CD1c-positive myeloid dendritic cell (primary cell): Measurements from ENCODE around the gene FLCN.
"Not testable (repeated sequence)": the region's sequence is repeated elsewhere in the genome, so short reads cannot be mapped to it uniquely, and the experiment has no call there.

Experiments
- DNase-seq: peaks from one replicate; pipeline ENCODE4 v3.0.0-alpha.2; 2016; ENCODE audit errors: extremely low spot score

FLCN gene

DNA sequence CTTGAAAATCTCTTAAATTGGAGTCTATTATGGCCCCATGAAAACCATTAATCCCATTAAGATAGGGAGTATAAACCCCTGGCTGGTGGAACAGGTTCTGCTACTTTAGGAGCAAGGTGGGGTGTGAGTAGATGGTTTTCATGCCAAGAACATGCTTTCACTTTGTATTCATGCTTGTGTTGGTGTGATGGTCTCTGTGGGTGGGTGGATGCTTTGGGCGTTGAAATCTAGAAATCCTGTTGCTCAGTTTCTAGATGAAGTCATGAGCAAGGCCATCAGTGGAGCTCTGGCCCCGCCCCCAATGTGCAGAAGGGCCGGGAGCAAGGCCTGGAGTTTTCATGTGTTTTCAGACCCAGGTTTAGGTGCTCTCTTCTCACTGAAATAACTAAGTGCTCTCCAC, 50.9 kb downstream of the FLCN start:
- no peak for DNase-seq

DNA sequence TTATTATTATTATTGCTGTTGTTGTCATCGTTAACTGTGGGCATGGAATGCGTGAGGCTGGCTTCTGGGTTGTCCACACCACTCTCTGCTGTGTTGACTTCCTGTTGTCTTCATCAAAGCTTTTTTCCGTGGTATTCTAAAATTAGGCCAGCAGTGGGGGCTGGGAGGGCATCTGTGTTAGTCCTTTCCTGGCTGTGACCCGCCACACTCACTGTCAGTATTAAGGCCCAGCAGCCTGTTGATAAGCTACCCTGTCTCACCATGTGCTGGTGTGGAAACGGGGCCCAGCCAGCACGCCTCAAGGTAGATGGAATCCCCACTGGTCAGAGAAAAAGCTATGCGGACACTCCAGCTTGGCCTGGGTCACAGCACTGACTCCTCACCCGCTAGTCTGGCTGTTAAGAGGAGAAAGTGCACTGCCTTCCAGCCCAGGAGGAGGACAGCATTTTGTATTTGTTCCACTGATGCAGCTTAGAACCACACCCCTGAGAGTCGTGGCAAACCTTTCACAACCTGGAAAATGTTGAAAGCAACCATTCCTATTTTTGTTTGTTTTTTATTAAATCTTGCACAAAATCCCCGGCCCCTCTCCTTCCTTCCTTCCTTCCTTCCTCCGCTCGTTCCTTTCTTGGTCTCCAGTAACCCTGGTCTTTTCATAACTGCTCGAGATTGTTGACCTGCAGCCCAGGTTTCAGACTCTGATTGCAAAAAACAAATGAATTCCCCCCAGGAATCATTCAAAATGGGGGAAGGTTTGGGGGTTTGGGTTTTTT, 51.8 kb downstream of the FLCN start:
- DNase-seq, result not testable (repeated sequence)

DNA sequence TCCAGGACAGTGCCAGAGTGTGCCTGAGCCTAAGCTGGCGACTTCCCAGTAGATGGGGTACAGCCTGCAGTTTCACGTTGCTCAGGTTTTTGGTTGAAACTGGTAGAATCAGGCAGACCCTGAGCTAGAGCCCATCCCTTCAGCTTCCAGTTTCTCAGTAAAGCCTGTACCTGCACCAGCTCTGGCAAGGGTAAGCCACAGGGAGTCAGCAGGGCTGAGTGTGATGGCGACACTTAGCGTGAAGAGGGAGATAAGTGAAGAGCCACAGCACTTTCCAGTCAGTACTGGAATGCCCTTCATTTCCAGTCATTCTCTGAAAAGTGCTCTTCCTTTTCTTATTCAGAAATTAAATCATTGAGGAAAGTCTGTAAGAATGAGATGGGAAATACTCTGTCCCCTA, 53.2 kb downstream of the FLCN start:
- DNase-seq, result no peak

DNA sequence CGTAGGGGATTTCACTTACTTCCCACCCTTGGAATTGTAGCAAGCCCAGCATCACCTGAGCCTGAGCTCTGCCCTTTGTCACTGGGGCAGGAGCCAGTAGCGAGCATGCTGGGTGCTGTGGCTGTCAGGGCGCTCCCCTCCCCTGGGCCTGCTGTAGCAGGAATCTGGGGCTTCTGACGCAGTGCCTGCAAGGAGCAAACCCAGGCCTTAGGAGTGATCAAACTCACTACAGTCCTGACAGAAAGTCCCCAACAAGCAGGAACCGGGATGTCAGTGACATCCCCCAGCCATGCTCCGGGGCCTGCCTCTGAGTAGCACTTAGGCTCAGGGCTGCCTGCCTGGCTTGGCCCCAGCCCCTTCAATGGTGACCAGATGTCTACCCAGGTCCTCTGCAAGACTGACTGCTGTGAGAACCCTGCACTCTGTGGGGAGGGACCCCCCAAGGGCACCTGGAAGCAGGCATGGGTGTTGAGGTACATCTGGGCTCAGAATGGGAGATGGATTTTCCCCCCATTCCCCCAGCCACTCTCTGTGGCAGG, 54.3 kb downstream of the FLCN start:
- no peak for DNase-seq

DNA sequence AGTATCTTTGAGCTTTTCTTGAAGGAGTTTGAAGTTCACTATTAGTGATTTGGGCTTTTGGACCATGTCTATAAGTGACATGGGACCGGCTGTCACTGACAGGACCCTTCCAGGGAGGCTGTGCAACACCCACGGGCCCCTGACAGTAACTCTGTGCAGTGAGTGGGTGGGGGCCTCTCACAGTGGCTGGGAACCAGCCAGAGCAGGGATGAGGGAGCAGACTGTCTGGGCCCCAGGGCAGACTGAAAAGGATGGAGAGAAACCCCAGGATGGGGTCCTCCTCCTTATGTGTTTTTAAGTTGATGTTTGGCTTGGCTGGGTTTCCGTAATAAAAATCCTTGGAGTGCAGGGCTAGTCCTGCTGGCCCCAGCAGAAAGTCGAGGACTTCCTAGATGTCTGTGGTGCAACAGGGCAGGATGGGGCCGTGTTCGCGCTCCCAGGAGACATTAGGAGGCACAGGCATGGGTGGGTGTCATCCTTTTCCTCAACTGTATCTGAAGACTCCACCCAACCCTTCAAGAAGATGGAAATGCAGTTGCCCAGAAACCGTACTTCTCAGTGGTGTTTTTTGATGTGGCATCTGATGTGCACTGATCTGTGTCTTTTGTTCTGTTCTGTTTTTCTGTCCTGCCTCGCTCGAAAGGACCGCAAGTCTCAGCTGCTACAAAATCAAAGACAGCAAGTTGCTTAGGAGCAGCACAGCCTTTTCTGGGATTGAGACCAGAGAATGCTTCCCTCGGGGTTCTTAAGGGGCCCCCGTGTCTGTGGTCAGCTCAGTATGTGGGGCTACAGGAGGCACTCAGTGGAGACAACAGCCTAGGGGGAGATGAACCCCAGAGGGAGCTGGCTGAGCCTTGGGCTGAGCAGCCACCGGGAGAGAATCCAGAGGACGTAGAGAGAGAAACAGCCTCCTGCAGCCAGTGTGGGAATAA, 55.0 kb downstream of the FLCN start:
- no peak for DNase-seq

DNA sequence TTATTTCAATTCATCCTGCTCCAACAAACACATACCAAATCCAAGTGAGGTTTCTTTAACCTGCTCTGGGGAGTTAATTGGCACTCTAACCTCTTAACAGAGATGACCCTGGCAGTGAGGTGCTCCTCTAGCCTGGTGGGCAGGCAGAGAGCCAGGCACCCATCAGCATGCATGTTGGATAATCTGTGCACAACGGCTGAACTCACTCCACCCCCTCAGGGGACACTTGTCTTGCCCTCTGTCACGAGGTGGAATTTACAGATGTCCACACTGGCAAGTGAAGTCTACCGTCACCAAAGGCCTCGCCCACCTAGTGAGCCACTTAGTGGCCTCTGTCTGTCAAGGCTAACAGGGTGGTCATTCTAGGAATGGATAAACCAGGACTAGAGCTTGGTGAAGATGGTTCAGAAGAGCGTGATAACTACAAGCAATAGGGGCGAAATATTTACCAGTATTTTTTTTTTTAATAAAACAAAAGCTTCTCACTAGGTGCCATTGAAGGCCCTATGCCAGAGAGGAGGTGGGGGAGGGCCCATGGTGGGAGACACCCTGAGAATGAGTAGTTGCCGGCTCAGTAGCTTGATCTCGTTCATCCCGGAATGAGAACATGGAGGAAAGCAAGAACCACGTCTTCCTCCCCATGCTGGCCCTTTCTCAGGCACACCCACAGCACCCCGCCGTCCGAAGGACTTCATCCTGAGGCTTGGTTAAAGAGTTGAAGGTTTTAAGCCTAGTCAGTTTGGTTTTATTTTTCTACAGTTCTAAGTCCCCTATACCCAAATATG, 56.0 kb downstream of the FLCN start:
- DNase-seq, result no peak

DNA sequence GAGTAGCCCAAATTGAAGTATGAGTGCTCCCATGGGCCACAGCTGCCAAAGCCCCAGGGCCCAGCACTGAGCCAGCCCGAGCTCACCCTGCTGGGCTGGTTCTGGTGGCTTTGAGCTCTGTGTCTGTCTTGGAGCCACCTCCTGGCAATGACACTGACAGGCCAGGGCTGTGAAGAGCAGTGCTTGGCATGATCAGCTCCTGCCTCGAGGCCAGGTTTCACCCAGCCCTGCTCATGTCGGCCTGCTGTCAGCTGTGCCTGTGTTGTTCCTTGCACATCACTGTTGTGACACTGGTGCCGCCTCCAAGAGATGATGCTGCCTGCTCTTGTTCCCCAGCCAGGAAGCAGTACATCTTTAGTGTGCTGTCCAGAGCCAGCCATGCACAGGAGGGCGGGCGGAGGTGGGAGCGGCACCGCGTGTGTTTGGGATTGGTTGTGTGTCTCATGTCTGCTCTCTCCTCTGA, 56.8 kb downstream of the FLCN start:
- no peak for DNase-seq

DNA sequence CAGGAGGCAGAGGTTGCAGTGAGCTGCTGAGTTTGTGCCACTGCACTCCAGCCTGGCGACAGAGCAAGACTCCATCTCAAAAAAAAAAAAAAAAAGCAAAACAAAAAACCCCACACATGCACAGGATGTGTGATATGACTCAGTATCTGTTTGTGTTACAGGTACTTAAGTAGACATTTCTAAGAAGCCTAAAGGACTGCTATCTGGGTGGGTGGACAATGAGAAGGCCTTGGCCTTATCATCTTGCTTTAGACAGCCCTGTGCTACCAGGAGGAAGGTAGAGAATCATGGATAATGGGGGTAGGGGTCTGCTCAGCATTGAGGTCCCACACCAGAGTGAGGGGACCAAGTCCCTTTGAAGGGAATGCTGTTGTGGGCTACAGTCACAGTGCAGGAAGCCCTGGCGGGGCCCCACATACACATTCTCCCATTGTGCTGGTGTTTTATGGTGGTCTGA, 57.6 kb downstream of the FLCN start:
- no peak for DNase-seq

DNA sequence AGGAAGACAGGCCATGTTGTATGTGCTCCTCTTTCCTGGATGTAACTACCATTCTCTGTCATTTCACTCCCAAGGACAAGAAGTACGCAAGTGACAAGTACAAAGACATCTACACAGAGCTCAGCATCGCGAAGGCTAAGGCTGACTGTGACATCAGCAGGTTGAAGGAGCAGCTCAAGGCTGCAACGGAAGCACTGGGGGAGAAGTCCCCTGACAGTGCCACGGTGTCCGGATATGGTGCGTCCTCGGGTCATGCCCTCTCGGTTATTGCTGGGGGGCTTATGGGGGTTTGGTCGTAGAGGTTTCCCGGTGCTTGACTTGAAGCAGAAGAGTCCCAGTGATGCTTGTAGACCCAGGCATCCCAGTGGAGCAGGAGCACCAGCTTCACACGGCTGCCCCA, 59.8 kb downstream of the FLCN start:
- no peak for DNase-seq

DNA sequence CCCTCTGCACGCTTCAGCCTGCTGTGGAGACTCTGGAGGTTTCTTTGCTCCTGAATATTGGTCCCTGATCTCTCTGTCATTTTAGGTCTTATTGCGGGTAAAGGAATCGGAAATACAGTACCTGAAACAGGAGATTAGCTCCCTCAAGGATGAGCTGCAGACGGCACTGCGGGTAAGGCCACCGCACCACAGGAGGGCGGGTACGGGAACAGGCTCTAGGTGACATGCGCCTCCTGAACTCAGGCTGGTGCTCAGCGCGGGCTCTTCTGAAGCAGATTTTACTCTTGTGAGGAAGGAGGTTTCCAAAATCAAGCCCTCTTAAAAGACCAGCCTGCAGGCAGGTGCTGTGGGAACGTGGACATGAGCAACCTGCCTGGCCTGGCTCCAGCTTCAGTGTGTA, 60.6 kb downstream of the FLCN start:
- no peak for DNase-seq

DNA sequence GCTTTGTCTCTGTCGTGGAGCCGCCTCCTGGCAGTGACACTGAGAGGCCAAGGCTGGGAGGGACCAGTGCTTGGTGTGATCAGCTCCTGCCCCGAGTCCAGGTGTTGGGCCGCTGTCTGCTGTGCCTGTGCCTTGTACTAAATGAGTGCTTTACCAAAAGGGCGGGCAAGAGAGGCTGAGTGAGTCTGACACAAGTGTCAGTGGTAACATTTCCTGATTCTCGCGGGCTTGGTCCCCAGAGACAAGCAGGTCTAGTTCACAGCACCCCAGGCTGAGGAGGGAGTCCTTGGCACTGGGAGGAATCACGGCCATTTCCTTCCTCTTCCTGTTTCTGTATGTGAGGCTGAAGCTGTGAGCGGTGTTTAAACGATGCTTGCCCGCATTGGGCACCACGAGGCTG, 61.1 kb downstream of the FLCN start:
- peak; percentile 7 for DNase-seq

DNA sequence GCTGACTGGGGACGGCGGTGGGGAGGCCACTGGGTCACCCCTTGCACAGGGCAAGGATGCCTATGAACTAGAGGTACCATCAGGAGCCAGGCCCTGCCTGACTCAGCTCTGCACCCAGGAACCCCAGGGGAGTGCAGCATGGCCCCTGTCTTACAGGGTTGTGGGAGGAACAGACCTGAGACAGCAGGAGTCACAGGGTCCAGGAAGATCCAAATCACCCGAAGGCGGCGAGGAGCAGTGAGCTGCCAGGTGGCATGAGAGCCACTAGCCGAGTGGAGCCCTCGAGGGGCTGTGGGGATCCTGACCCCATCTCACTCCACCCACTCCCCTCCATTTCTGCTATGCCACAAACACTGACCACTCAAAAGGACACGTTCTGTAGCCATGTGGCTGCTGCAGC, 61.6 kb downstream of the FLCN start:
- DNase-seq, result no peak

DNA sequence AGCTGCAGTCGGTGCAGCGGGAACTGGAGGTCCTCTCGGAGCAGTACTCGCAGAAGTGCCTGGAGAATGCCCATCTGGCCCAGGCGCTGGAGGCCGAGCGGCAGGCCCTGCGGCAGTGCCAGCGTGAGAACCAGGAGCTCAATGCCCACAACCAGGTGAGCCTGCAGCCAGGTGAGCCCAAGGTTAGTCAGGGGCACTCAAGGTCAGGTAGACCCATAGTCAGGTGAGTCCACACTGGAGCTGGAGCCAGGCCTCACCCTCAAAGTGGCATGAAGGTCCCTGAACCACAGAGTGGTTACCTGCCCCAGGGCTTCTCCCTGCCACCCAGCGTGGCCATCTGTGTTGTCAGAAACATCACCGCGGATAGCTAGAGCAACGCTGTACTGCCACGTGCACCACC, 63.0 kb downstream of the FLCN start:
- DNase-seq, result no peak

DNA sequence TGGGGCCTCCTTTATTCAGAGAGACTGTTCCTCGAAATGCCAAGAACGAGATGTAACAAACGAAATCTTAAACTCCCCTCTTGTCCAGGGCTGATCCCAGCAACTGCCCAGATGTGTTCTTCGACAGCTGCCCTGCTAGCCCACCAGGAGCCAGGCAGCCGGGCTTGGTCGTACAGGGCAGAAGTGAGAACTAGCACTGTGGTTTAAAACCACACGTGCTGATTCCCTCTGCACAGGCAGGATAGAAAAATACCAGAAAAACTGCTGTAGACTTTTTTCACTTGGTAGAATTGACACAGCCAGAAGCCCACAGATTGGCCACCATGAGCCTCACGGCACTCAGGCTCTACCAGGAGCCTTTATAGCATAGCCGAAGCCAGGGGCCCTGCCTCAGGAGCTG, 64.0 kb downstream of the FLCN start:
- DNase-seq, result no peak

DNA sequence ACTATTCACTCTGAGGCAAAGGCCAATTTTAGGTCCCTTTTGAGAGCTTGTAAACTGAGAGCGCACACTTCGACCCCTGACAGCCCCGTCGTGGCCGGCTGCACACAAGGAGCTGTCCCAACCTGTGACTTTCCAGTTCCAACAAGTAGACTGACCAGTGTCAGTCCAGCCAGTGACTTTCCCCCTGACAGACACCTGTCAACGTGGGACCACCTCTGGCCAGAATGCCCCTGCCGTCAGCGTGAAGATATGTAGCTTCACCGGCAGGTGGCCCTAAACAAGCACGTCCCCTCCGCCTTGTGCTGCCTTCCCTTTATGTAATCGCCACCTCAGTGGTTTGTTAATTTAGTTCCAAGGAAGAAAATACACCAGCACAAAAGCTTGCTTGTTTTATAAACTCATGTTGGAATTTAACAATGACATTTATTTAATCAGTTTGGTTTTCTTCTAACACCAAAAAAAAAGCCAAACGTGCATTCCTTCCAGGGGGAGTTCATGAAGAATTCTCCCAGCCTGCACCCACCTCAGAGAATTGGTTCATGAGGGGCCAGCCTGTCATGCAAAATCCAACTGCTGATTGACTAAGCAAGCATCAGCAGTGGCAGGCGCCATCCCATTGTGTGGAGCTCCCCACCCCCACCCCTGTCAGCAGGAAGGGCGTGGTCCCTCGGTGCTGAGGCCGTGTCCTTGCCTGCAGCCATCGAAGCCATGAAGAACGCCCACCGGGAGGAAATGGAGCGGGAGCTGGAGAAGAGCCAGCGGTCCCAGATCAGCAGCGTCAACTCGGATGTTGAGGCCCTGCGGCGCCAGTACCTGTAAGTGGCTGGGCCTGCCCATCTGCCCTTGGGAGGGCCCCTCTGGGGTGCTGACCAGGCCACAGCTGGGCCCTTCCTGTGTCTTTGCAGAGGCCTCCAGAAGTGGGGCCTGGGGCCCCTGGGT, 64.7 kb downstream of the FLCN start:
- no peak for DNase-seq

DNA sequence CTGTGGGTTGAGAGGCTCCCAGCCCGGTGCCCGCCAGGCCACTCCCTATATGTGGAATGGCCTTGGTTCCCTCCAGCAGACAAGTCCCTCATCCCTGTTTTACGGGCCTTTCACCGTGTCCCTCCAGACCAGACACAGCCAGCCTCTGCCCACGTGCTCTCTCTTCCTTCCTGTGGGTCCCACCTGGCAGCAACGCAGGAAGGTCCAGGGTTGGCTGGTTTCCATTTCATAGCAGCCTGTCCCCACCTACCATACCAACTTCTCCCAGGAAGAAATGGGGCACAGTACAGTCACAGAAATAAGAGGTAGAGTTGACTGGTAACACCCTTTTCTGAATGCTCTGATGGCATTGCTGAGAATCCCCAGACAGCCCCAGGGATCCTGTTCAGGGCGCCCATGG, 65.8 kb downstream of the FLCN start:
- no peak for DNase-seq

DNA sequence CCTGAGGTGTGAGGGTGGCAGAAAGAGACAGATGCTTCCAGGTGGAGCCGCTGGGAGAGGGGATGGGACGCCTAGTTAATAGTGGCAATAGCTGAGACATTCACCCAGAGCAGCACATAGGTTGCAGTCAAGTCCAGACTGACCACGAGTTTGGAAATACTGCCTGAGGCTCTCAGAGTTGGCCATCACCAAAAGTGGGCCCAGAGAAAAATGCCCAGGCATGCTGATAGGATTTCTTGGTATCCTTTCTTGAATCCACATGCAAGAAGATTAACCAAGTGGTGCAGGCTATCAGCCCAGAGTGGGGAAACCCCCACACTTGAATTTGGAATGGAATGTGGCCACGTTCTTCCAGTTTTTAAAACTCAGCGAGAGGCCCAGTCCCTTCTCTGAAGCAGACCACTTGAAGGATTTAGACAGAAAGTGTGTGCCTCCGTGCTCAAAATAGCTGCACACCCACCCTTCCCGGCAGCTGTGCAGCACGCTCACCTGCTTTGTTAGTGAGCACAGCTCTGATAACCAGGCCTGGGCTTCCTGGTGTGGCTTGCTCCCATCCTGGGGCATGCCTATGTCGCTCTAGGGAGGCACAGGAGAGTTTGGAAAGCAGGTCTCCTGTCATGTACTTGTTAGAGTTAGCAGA, 66.5 kb downstream of the FLCN start:
- no peak for DNase-seq

DNA sequence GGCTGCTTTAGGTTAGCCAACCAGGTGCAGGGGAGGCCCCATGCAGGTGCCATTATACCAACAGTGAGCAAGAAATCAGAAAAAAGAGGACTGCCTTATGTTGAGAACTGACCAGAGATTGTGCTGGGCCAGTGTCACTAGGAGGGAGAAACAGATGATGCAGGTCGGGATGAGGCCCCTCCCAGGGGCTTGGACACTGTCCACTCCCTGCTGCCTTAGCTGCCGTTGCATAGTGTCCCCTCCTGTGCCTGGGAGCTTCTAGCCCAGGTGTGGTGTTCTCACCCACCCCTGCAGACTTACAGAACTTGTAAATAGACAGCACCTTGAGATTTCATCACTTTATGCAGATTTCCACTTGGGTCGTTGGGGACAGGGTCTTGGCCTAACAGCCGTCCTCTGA, 67.6 kb downstream of the FLCN start:
- no peak for DNase-seq

DNA sequence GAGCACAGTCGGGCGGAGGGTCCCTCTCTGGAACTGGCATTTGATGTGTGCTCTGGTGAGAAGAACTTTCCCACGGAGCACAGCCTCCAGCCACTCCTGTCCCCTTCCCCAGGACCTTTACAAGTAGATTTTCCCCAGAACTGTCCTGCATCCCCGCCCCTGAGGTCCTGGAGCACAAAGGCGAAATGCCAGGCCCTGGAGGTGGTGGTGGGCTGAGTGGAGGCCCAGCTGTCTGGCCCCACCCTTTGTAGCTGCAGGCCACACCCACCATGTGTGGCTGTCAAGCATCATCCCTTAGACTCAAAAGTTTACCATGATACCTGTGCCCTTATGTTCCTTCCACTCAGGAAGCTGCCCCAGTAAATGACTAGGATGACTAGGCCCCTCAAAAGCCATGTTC, 68.6 kb downstream of the FLCN start:
- DNase-seq, result no peak

DNA sequence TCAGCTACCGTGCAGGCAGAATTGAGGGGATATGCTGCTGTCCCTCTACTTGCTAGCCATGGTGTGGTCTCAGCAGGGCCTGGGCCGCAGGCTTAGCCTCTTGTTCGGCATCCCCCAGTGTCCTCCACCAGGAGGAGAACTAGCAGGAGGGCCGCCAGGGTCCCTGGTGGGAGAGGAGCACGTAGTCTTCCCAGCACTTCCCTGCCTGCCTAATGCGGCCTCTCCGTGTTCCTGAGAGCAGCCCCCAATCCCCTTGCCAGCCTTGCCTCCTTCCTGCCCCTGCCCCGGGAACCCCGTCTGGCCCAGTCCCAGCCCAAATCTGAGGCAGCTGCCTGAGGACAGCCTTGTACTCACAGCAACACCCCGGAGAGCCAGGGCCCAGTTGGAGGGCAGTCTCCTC, 69.0 kb downstream of the FLCN start:
- DNase-seq, result no peak
